ENCODE measurements around the gene AKR7A3. TPM values are rescaled to one million over a fixed set of nuclear protein-coding genes. Genes with fewer than 3 reads are reported as not detected.

AKR7A3 gene
- total RNA-seq, 2 experiments from 2014 or later, result 0.84 to 1.4 TPM

DNA sequence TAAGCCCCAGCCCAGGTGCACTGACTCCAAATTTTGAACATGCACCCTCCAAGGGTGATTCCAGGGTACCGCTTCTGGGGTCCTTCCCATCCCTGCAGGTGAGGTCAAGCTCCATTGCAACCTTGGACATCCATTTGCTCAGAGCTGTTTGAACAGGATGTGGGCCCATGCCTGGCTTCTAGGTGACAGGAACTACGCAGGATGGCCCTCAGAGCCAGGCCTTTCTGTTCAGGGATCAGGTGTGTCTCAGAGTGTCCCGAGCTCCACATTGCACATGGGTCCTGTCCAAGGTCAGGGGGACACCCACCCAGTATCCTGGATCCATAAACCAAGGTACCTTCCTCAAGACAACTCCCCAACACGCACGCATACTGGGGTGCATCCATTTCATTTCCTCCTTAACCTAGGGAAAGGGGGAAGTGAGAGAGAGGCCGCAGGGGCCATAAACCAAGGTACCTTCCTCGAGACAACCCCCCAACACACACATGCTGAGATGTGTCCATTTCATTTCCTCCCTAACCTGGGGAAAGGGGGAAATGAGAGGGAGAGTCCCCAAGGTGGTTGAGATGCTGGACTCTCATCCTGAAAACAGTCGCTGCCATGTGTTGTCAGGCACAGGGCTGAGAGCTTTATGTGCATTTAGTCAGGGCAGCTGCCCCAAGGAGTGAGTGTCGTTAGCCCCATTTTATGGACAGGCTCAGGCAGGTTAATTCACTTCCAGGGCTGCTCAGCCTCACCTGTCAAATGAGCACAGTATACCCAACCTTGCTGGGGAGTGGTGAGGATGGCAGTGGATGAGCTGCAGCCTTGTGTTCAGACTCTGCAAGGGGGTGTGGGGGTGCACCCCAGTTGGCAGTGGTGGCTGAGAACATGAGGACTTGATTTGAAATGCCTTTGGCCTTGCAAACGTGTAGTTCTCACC, 25.7 kb upstream of the AKR7A3 start:
- ATAC-seq (ENCODE audit: poor library complexity) (no peak), DNase-seq (peak in 1 of 14 experiments; percentile 29)
- Mint-ChIP-seq H3K9me3 (no peaks in the 10 kb centered on the region), H3K4me3 (peak overlapping the region; percentile 48), H3K36me3 (ENCODE audit: low read depth) (peaks cover 14% of the 10 kb centered on the region), H3K27ac (peak overlapping the region; percentile 32), H3K27me3 (no peaks in the 10 kb centered on the region), H3K4me1 (ENCODE audit: low read depth) (peaks cover 24% of the 10 kb centered on the region)
- intact Hi-C loops (cut with DNase I, micrococcal nuclease), result loop anchor here in 1 of 2 experiments (2.0 to 5.0 kb wide), 2 partner anchors 103 to 173 kb away; partner anchors contain the start of genes CAPZB and UBR4
- peaks cover 3% of the 10 kb centered on the region for H3K36me3 ChIP-seq (ENCODE audit: insufficient read depth, low read length)
- TF ChIP-seq, protein P1, sequence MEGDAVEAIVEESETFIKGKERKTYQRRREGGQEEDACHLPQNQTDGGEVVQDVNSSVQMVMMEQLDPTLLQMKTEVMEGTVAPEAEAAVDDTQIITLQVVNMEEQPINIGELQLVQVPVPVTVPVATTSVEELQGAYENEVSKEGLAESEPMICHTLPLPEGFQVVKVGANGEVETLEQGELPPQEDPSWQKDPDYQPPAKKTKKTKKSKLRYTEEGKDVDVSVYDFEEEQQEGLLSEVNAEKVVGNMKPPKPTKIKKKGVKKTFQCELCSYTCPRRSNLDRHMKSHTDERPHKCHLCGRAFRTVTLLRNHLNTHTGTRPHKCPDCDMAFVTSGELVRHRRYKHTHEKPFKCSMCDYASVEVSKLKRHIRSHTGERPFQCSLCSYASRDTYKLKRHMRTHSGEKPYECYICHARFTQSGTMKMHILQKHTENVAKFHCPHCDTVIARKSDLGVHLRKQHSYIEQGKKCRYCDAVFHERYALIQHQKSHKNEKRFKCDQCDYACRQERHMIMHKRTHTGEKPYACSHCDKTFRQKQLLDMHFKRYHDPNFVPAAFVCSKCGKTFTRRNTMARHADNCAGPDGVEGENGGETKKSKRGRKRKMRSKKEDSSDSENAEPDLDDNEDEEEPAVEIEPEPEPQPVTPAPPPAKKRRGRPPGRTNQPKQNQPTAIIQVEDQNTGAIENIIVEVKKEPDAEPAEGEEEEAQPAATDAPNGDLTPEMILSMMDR (IDR thresholded peaks at IDR 0.05), result no peak
- H3K27ac ChIP-seq (ENCODE audit: low read depth in 1 of 2, low read length in 2 of 2), result no peak overlapping the region
- no peaks in the 10 kb centered on the region for H3K27me3 ChIP-seq (ENCODE audit: control insufficient read depth in 1 of 2, insufficient read depth in 2 of 2, low read length in 2 of 2)
- H3K9me3 ChIP-seq (ENCODE audit: control insufficient read depth in 1 of 2, insufficient read depth in 1 of 2, low read length in 2 of 2), result no peaks in the 10 kb centered on the region
- POLR2A ChIA-PET, result no interaction called here
- CTCF ChIA-PET, result no interaction called here
- H3K4me1 ChIP-seq (ENCODE audit: insufficient read depth, low read length), result peaks cover 45% of the 10 kb centered on the region
- no peak overlapping the region for H3K4me3 ChIP-seq (ENCODE audit: low read length)

DNA sequence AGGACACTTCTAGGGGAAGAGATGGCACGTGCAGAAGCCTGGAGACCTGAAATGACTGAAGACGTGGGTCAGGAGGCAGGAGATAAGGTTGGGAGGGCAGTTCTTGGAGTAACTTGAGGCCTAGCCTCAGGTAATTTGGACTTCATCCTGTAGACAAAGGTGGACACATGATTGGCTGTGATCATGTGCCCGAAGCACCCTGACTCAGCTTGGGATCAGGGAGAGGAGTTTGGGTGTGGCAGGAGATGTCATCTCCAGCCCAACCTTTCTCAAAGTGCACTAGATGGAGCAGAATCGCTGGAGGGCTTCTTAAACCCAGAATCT, 25.0 kb upstream of the AKR7A3 start:
- ATAC-seq (ENCODE audit: poor library complexity) (no peak), DNase-seq (no peak)
- Histone ChIP-seq H3K9me3 (ENCODE audit: control insufficient read depth in 1 of 2, insufficient read depth in 1 of 2, low read length in 2 of 2) (no peaks in the 10 kb centered on the region), H3K4me1 (ENCODE audit: insufficient read depth, low read length) (peaks cover 45% of the 10 kb centered on the region), H3K36me3 (ENCODE audit: insufficient read depth, low read length) (peaks cover 5% of the 10 kb centered on the region), H3K4me3 (ENCODE audit: low read length) (no peak overlapping the region), H3K27ac (ENCODE audit: low read depth in 1 of 2, low read length in 2 of 2) (no peak overlapping the region), H3K27me3 (ENCODE audit: control insufficient read depth in 1 of 2, insufficient read depth in 2 of 2, low read length in 2 of 2) (no peaks in the 10 kb centered on the region)
- POLR2A ChIA-PET, result interaction anchor here (1.6 kb wide), 1 partner anchor 283 kb away, joined by 5 read pairs; a partner anchor contains a TSS
- Mint-ChIP-seq H3K27ac (peak overlapping the region; percentile 32), H3K9me3 (no peaks in the 10 kb centered on the region), H3K4me3 (peak overlapping the region; percentile 74), H3K4me1 (ENCODE audit: low read depth) (peaks cover 30% of the 10 kb centered on the region), H3K27me3 (no peaks in the 10 kb centered on the region), H3K36me3 (ENCODE audit: low read depth) (peaks cover 11% of the 10 kb centered on the region)
- CTCF ChIA-PET, result no interaction called here
- intact Hi-C loops (cut with DNase I, micrococcal nuclease), result loop anchor here in 1 of 2 experiments (2.0 to 5.0 kb wide), 2 partner anchors 103 to 174 kb away; partner anchors contain the start of genes CAPZB and UBR4
- TF ChIP-seq, protein P1 (IDR thresholded peaks at IDR 0.05), result no peak

DNA sequence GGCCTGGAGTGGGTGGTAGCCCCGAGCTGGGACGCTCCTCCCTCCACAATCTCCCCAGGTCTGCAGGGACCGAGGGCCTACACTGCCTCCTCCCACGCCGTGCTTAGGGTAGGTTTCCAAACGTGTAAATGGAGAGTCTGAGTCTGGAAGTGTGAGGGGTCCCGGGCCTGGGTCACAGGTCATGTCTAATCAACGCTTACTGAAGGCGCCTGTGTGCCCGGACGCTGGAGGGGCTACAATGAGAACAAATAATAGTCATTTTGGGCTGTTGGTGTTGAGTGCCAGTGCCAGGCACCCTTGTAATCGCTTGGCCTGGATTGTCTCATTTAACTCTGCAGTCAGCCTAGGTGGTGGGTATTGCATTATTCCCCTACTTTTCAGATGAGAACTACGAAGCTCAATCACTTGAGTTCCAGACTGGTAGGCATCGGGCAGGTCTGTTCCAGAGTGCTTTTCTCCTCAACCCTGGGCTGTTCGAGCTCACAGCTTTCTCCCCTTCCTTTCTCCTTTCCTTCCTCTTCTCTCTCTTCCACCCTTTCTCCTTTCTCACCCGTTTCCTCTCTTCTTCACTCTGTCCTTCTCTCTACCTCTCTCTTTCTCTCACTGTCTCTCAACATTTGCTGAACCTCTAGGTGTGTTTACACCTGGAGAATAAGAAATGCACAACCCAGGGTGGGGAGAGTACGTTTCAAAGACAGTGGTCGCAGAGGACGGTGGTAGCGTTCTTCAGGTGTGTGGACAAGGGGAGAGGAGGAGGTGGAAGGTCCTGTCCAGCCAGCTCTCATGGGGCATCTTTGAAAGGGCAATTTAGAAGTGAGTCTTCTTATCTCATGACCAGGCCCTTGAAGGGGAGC, 24.4 kb upstream of the AKR7A3 start:
- H3K4me1 ChIP-seq (ENCODE audit: insufficient read depth, low read length), result peaks cover 45% of the 10 kb centered on the region
- H3K4me3 Mint-ChIP-seq, result peak overlapping the region; percentile 74
- POLR2A ChIA-PET, result interaction anchor here (0.7 to 1.6 kb wide), 6 partner anchors 13 to 331 kb away, joined by 3 to 5 read pairs (median 3); partner anchors contain the start of gene NBL1
- CTCF ChIA-PET, result interaction anchor here (0.7 kb wide), 1 partner anchor 24 kb away, joined by 3 read pairs; no protein-coding TSS in a partner anchor
- no peak overlapping the region for H3K27ac ChIP-seq (ENCODE audit: low read depth in 1 of 2, low read length in 2 of 2)
- intact Hi-C loops (cut with DNase I, micrococcal nuclease), result loop anchor here in 1 of 2 experiments (2.0 to 5.0 kb wide), 2 partner anchors 102 to 174 kb away; partner anchors contain the start of genes CAPZB and UBR4
- peaks cover 31% of the 10 kb centered on the region for H3K4me1 Mint-ChIP-seq (ENCODE audit: low read depth)
- DNase-seq (peak in 1 of 14 experiments; percentile 9), ATAC-seq (ENCODE audit: poor library complexity) (no peak)
- H3K9me3 ChIP-seq (ENCODE audit: control insufficient read depth in 1 of 2, insufficient read depth in 1 of 2, low read length in 2 of 2), result peaks cover 0 to 4% of the 10 kb centered on the region in 2 experiments
- no peaks in the 10 kb centered on the region for H3K9me3 Mint-ChIP-seq
- peaks cover 11% of the 10 kb centered on the region for H3K36me3 Mint-ChIP-seq (ENCODE audit: low read depth)
- H3K27me3 Mint-ChIP-seq, result no peaks in the 10 kb centered on the region
- TF ChIP-seq, protein P1 (IDR thresholded peaks at IDR 0.05), result no peak
- H3K36me3 ChIP-seq (ENCODE audit: insufficient read depth, low read length), result peaks cover 9% of the 10 kb centered on the region
- peak overlapping the region; percentile 32 for H3K27ac Mint-ChIP-seq
- H3K27me3 ChIP-seq (ENCODE audit: control insufficient read depth in 1 of 2, insufficient read depth in 2 of 2, low read length in 2 of 2), result no peaks in the 10 kb centered on the region
- H3K4me3 ChIP-seq (ENCODE audit: low read length), result peak overlapping the region; percentile 72
